Ovary (tissue), 9 donors: ENCODE data around the gene GREB1L. TPM values are rescaled to one million over a fixed set of nuclear protein-coding genes. Genes with fewer than 3 reads are reported as not detected.

Experiments used
- DNase-seq, 5 donors: peaks; one replicate each; pipeline ENCODE4 v3.0.0-alpha.2; 2019 to 2020
- H3K27ac ChIP-seq, 2 donors: fragments of 200-600 bp; one replicate each; pipeline versions ENCODE4 v1.5.1 to v1.8.0; 2019 to 2022
- H3K27me3 ChIP-seq: fragments of 200-600 bp; one replicate; pipeline ENCODE4 v1.8.0; 2022
- H3K36me3 ChIP-seq: fragments of 200-600 bp; sonication (generic); one replicate; pipeline ENCODE4 v1.5.1; 2019
- H3K4me1 ChIP-seq: one replicate; pipeline ENCODE4 v1.8.1; 2013; ENCODE audit warnings: mild to moderate bottlenecking, moderate library complexity; ENCODE audit not compliant: insufficient read depth
- H3K4me3 ChIP-seq: fragments of 200-600 bp; sonication (generic); one replicate; pipeline ENCODE4 v1.5.1; 2017
- H3K9me3 ChIP-seq, 2 donors: fragments of 200-600 bp in 1 of 2; sonication (generic) in 1 of 2; one replicate each; pipeline versions ENCODE4 v1.5.1 to v1.8.1; 2013 to 2019; ENCODE audit warnings: mild to moderate bottlenecking in 1 of 2, moderate library complexity in 1 of 2
- EP300 ChIP-seq: sonication (generic); formaldehyde crosslinking; IDR thresholded peaks from one replicate; pipeline ENCODE4 v1.6.1; 2017; ENCODE audit warnings: antibody characterized with exemption
- POLR2A ChIP-seq: fragments of 450-650 bp; IDR thresholded peaks from one replicate; pipeline ENCODE4 v1.6.1; 2017; ENCODE audit warnings: antibody characterized with exemption, mild to moderate bottlenecking, moderate library complexity
- WGBS, 3 donors: extraction: QIAGEN DNeasy Blood & Tissue Kit in 1 of 3; methylation state at CpG; one replicate each; pipeline versions ENCODE4 v1.1.5 to v1.1.7; 2013 to 2017; 5-methylcytosine and 5-hydroxymethylcytosine counted together
- intact Hi-C, 4 donors: fragments of 100-400 bp; cut with DNase I; formaldehyde crosslinking; loops; one replicate each; pipeline versions ENCODE4 v1.11.0 to v1.15.1; 2022 to 2023
- polyA plus RNA-seq, 2 donors: library from polyadenylated mRNA; stranded (reverse); fragments of 200-250 nt in 1 of 2; fragments of 350-450 nt in 1 of 2; fragmentation: Illumina TruSeq in 1 of 2; extraction: RNeasy Lipid Tissue Mini Kit (QIAGEN cat#74804) in 1 of 2; gene quantifications; one replicate each; pipeline ENCODE4 v1.2.3, GENCODE V29; 2013 to 2014
- total RNA-seq, 7 donors: library from RNA; depleted of rRNA in 2 of 7; stranded (reverse); fragments of >200 nt in 2 of 7; fragmentation: NEBNext Ultra II Directional in 3 of 7; extraction: Animal tissue kit (Norgen Biotek cat#: 25700) in 3 of 7; gene quantifications; one replicate each; pipeline versions ENCODE4 v1.1.0 to v1.2.4, GENCODE V29; 2016 to 2023
- TF ChIP-seq, protein P1 (sequence below), 3 donors: fragments of 450-650 bp in 2 of 3; fragments of 200-600 bp in 1 of 3; IDR thresholded peaks; one replicate each; pipeline versions ENCODE4 v1.5.1 to v1.8.0; 2016 to 2022; ENCODE audit warnings: antibody characterized with exemption in 3 of 3, mild to moderate bottlenecking in 1 of 3
- donor health status: DM: no; HTN: no; CAD: no; lungs with moderate emphysema.
- donor health status: DM: no; HTN: no; CAD: no.
- donor health status: Bipolar disorder and iron deficiency.
- donor health status: DM: yes; HTN: yes; CAD: no.
- donor health status: DM: no; HTN: no; CAD: no.
- donor health status: DM: yes; HTN: yes; CAD: no.

The GREB1L gene
- total and polyA plus RNA-seq, 9 donors = 2.4 to 22.8 (median 10.4) TPM

GRCh38 chr18:21289827-21290226 lies 47.8 kb downstream of the GREB1L start:
- H3K4me1 ChIP-seq = peaks cover 4% of the 10 kb centered on the region
- no peaks in the 10 kb centered on the region for H3K36me3 ChIP-seq
- no peaks in the 10 kb centered on the region for H3K27me3 ChIP-seq
- 75 to 88% (median 84%) methylated on average over 3 of the region's 3 CpGs for WGBS, 3 donors
- H3K4me3 ChIP-seq = no peak overlapping the region
- TF ChIP-seq EP300 (no peak), POLR2A (no peak)
- TF ChIP-seq, protein P1, sequence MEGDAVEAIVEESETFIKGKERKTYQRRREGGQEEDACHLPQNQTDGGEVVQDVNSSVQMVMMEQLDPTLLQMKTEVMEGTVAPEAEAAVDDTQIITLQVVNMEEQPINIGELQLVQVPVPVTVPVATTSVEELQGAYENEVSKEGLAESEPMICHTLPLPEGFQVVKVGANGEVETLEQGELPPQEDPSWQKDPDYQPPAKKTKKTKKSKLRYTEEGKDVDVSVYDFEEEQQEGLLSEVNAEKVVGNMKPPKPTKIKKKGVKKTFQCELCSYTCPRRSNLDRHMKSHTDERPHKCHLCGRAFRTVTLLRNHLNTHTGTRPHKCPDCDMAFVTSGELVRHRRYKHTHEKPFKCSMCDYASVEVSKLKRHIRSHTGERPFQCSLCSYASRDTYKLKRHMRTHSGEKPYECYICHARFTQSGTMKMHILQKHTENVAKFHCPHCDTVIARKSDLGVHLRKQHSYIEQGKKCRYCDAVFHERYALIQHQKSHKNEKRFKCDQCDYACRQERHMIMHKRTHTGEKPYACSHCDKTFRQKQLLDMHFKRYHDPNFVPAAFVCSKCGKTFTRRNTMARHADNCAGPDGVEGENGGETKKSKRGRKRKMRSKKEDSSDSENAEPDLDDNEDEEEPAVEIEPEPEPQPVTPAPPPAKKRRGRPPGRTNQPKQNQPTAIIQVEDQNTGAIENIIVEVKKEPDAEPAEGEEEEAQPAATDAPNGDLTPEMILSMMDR (IDR thresholded peaks at IDR 0.05) = no peak
- H3K27ac ChIP-seq = no peak overlapping the region
- no peaks in the 10 kb centered on the region for H3K9me3 ChIP-seq
- intact Hi-C loops = no loop called here
- DNase-seq = no peak

DNA sequence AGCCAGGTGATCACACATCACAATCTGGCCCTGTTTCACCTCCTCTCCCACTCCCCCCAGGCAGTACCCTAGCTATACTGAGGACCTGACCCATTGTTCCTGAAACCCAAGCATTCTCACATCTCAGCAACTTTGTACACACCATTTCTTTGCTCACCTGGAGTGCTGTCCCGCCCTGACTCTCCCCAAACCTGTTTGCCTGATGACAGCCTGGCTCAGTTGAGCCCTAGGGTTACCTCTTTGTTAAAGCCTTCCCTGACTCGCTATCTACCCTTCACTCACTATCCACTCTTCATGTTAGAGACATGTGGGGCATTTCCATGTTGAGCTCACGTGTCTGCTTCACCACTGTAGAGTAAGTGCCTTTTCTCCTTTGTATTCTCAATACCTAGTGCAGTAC lies 49.1 kb downstream of the GREB1L start:
- Histone ChIP-seq H3K27ac (no peak overlapping the region), H3K9me3 (no peaks in the 10 kb centered on the region), H3K36me3 (no peaks in the 10 kb centered on the region), H3K27me3 (no peaks in the 10 kb centered on the region), H3K4me3 (no peak overlapping the region), H3K4me1 (peaks cover 4% of the 10 kb centered on the region)
- TF ChIP-seq POLR2A (no peak), EP300 (no peak)
- TF ChIP-seq, protein P1 (IDR thresholded peaks at IDR 0.05) = no peak
- intact Hi-C loops = no loop called here
- no peak for DNase-seq
- 95% methylated on average over 3 of the region's 3 CpGs for WGBS, 3 donors

- Histone ChIP-seq H3K4me3 (no peak overlapping the region), H3K4me1 (no peaks in the 10 kb centered on the region), H3K9me3 (no peaks in the 10 kb centered on the region), H3K36me3 (no peaks in the 10 kb centered on the region), H3K27me3 (no peaks in the 10 kb centered on the region), H3K27ac (no peak overlapping the region)
- intact Hi-C loops = no loop called here
- TF ChIP-seq EP300 (no peak), POLR2A (no peak)
- TF ChIP-seq, protein P1 (IDR thresholded peaks at IDR 0.05) = no peak
- no peak for DNase-seq
- 94 to 99% (median 98%) methylated on average over 3 of the region's 3 CpGs for WGBS, 3 donors
Observed at GRCh38 chr18:21293479-21293878, 51.4 kb downstream of the GREB1L start.

- Histone ChIP-seq H3K36me3 (no peaks in the 10 kb centered on the region), H3K27ac (no peak overlapping the region), H3K9me3 (no peaks in the 10 kb centered on the region), H3K4me1 (no peaks in the 10 kb centered on the region), H3K27me3 (no peaks in the 10 kb centered on the region), H3K4me3 (no peak overlapping the region)
- DNase-seq = no peak
- no peak for TF ChIP-seq POLR2A
- no peak for TF ChIP-seq EP300
- TF ChIP-seq, protein P1 (IDR thresholded peaks at IDR 0.05) = no peak
- intact Hi-C loops = loop anchor here in 1 of 4 donors (5.0 kb wide), 1 partner anchor 48 kb away; no protein-coding TSS in a partner anchor
- 81 to 91% (median 83%) methylated on average over 3 of the region's 3 CpGs for WGBS, 3 donors
Observed at GRCh38 chr18:21295101-21295500, 53.1 kb downstream of the GREB1L start.

DNA sequence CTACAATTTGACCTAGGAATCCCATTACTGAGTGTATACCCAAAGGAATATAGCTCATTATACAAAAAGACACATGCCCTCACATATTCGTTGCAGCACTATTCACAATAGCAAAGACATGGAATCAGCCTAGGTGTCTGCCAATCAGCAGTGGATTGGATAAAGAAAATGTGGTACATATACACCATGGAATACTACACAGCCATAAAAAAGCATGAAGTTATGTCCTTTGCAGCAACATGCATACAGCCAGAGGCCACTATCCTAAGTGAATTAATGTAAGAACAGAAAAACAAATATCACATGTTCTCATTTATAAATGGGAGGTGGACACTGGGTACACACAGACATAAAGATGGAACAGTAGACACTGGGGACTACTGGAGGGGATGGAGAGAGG lies 54.0 kb downstream of the GREB1L start:
- intact Hi-C loops = loop anchor here in 1 of 4 donors (5.0 kb wide), 1 partner anchor 49 kb away; no protein-coding TSS in a partner anchor
- H3K27ac ChIP-seq = no peak overlapping the region
- H3K36me3 ChIP-seq = no peaks in the 10 kb centered on the region
- no peaks in the 10 kb centered on the region for H3K9me3 ChIP-seq
- peaks cover 3% of the 10 kb centered on the region for H3K4me1 ChIP-seq
- 84 to 100% (median 97%) methylated on average over 1 of the region's 1 CpG for WGBS, 3 donors
- H3K4me3 ChIP-seq = no peak overlapping the region
- TF ChIP-seq EP300 = no peak
- TF ChIP-seq, protein P1 (IDR thresholded peaks at IDR 0.05) = no peak
- no peak for DNase-seq
- no peaks in the 10 kb centered on the region for H3K27me3 ChIP-seq
